NCI-H2107 treated with DMSO at 0.1 percent for 48 hours (cell line): Measurements from ENCODE around the gene KLHL21.
A peak's percentile ranks its signal among the peaks of the same experiment; 100 is the strongest.

Source experiments
- DNase-seq: peaks from one replicate; lab custom pipeline; 2025; ENCODE audit not compliant: unreplicated experiment; lab: John Stamatoyannopoulos, UW

KLHL21 gene

GRCh38 chr1:6624710-6625583, 22.3 kb upstream of the KLHL21 start, which contains the start of gene THAP3:
Gene THAP3 (plus strand): TSS chr1:6624868. CDS start chr1:6625219, 351 bp downstream.
- DNase-seq = no peak

DNA sequence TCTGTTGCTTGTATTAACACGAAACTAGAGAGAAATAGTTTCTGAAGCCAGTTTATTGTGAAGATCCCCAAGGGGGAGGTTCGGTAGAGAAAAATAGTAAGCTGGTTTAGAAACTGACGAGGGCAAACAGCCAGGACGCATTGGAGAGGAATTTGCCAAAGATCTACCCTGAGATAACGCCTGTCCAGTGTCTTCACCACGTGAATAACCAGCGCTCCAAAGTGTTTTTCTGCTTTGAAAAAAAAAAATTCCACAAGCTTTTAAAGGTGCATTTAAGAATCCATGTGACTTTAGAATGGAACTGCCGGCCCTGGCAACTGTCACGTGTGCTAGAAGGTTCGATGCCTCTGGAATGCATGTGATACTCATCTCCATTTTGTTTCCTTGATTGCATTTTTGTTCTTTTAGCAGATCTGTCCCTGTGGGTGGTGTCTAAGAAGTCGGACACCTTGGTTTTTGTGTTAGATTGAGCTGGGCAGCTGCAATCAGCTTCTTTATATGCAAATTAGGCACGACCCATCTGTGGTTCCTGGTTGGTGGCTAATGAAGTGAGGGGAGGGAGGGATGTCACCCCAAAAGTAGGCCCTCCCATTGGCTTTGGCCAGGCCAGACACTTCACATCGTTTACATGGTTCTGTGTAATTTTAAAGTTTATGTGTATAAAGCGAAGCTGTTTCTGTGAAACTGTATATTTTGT, 20.7 kb upstream of the KLHL21 start:
- DNase-seq = no peak

DNA sequence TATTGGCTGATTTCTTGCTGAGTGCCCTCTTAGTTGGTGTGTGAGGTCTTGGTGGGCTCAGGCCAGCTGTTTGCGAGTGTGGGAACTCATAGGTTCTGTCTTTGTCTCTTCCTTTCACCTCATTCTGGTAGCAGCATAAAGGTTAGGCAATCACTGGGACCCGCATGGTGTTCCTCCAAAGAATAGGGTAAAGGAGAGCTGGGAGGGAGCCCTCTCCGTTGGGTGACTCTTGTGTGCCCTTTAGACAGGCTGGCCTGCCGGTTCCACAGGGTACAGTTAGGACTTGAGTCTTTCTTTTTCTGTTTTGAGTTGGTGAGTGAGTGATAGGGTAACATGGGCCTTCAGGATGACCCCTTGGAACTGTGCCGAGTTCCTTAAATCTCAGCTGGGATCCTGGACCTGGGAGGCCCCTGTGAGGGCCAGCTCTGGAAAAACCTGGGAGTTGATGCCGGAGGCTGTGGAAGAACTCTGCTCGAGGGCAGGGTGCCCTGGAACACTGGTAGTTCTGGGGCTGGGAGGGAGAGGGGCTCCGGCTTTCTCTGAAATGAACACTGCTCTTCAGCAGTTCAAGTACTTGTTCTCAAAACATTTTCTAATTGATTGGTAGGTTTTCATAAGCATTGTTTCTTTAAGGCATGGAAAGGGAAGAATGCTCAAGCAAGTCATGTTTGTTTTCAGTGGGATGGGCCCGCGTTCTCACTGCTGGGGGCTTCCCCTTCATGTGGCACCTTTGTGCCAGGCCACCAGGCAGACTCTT, 19.9 kb upstream of the KLHL21 start:
- DNase-seq = no peak

DNA sequence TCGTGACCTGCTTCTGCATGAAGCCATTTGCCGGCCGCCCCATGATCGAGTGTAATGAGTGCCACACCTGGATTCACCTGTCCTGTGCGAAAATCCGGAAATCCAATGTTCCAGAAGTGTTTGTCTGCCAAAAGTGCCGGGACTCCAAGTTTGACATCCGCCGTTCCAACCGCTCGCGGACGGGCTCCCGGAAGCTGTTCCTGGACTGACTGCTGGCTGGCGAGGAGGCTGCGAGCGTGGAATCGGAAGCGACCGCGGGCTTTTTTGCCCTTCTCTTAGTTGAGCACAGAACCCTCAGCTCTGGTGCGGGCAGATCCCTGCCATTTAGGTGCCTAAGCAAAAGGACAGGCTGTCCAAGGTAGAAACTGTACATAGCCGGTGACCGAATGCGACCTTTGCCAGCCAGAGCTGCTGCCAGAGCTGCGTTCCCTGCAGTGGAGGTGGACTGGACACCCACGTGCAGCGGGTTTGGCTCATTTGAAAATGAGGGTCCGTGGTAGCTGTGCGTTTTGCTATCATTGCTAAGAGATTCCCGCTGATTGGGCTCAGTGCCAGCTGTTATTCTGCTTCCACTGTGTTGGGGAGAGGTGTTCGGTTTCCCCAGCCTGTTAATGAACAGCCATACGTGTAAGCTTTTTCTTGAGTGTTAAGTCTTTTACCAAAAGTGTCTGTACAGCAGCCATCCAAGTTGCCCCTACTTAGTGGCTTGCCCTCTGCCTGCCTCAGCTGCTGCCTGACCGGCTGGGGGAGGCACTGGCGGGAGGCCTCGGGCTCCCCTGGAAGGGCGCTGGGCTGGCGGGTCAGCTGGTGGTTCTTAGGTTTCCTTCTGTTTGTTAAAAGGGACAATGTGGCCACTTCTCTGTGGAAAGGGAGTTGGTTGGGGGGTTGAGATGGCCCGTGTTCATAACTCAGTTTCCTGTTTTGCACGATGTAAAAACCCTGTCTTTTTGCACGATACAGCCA, 19.0 kb upstream of the KLHL21 start:
- no peak for DNase-seq

GRCh38 chr1:6619045-6619444, 16.4 kb upstream of the KLHL21 start:
- no peak for DNase-seq

DNA sequence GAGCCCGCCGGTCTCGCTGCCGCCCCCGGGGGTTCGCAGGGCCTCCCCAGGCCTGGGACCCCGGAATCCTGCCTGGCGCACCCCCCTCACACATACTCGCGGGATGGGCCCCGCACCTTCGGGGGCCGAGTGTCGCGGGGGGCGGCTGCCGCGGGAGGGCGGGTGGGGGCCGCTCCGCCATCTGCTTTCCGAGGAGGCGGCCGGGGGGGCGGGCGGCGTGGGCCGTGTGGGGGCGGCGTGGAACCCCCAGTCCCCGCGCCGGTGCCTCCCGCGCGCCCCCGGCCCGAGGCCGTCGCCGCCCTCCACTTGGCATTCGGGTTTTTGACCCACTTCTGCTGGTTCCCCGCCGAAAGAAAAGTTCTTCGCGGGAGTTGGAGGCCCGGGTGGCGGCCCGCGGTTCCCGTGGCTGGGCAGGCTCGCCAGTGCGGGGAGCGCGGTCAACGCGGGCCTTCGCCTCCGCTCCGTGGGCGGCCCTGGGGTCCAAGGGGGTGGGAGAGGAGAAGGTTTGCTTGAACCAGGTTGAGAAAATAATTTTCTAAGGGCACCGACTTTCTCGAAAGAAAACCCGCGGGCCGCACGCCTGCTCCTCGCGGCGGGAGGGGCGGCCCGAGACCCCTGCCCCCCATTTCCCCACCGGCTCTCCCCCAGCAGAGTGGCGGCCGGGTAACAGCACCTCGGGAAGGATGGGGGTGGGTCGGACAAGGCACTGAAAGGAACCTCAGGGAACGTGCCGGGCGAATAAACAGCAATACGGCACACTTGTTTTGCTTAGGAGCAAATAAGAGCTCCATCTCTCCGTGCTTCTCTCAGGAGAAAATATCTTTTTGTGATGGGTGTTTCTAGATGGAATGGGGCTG, 12.5 kb upstream of the KLHL21 start:
- DNase-seq = no peak

DNA sequence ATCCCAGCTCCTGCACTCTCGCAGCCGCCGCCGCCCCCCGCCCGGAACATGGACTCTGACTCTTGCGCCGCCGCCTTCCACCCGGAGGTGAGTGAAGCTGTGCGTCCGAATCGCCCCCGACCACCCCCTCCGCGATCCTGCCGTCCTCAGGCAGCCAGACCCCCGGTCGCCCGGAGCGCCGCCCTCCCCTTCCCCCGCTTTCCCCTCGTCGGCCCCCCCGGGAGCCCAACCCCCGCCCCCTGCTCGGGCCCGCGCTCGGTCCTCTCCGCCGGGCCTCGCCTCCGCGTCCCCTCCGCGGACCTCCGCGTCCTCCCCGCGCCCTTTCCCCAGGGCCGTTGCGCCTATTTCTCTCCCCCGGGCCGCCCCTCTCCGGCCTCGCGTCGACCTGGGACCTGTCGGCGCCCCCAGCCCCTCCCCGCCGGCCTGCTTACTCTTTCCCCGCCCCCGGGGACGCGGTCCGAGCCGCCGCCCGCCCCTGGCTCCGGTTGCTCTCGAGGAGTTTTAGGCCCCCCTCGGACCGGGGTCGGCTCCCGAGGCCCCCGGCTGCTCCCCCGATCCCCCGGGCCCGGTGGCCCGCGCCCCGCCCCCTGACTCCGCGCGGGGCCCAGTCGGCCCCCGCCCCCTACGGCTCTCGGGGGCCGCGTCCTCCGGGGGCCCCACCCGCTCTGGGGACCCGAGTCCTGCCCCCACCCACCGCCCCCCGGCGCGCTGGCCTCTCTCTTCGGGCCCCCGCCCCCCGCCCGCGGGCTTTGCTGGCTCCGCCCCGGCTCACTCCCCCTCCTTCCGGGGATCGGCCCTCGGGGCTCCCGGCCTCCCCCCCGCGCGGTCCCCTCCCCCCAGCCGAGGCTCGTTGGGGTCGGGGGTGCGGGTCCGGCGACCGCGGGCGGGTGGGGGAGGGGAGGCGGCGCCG, 11.6 kb upstream of the KLHL21 start:
- no peak for DNase-seq

DNA sequence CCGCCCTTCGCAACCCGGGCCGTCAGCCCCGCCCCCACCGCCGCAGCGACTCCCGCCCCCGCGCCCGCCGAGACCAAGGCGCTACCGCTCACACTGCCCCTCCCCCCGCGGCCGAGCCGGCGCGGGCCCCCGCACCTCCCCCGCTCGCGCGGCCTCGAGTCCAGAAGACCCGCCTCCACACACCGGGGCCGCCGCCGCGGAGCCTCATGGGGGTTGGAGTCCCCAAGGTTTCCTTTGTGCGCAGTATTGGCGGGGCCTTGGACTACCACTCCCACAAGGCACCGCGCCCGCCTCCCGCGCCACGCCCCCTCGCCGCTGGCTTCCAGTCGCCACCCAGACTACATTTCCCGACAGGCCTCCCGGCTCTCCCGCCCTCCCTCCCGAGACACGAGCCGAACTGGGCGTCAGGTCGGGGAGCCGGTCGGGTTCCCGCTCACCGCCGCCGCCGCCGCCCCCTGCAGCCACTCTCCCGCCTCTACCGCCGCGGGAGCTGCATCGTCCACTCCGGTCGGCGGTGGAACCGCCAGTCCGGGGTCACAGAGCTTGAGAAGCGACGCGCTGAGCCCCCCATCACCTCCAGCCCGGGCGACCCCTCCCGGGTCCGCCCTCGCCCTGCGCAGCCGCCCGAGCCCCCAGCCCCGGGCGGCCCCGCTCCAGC, 10.8 kb upstream of the KLHL21 start, which contains the start of gene PHF13:
TSS of gene PHF13 (plus strand) at position 371 of the 658 bp plus-strand sequence. CDS start 336 bp downstream, outside the sequence.
- peak; percentile 23 for DNase-seq

DNA sequence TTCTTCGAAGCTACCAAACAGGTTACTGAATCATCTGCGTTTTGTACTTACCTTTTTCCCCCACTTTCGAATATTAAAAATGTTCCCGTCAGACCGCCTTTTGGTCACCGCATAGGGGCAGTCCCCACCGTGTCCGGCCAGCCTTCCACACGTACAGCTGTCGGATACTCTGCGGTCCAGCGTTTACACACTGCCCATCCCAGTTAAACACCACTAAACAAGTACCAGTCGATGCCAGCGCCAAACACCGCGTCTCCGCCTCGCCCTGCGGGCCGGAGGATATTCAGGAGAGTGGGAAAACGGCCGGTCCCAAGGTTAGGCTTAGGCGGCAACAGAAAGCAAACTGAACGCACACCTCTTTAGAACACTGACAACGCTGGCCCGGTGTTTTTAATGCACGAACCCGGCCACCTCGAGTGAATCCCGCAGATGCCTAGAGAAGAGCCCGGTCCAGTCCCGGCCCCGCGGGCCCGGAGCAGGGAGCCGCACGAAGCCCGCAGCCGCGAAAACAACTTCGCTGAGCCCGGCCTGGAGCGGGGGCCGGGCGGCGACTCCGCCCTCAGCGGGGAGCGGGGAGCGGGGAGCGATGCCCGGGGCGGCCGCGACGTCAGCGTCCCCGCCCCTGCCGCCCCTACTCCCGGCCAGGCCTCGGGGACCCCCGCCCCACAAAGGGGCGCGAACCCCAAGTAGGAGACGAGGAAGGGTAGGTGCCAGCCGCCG, 10.1 kb upstream of the KLHL21 start:
- DNase-seq = no peak

- DNase-seq = no peak
Measured at GRCh38 chr1:6603915-6604558, 1.4 kb upstream of the KLHL21 start.

DNA sequence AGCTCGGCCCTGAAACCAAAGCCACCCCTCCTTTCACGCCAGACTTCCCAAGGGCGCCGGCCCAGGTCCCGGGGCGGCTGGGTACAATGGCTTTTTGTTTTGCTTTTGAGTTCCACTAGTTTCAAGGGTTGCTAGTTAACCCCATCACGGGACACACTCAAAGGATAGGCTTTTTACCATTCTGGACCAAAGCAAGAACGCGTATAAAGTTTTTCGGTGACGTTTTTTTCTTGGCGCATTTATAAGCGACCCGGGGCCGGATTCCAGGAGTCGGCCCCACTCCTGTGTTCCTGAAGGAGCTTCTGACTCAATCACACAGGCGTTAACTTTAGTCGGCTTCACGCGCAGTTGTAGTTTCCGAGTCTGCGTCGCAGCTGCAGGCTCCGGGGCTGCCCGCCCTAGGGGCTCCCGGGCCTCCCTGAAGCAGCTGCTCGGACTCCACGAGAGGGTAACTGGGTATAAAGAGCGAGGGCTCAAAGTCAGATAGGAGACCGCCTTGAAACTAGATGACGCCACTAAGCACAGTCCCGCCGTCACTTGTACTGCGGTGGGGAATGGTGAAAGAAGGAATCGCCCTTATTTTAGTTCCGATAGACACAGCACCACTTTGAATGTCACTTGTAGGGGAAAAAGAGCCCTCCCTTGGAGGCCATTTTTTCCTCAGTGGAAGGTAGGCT, 707 bp upstream of the KLHL21 start:
- no peak for DNase-seq

DNA sequence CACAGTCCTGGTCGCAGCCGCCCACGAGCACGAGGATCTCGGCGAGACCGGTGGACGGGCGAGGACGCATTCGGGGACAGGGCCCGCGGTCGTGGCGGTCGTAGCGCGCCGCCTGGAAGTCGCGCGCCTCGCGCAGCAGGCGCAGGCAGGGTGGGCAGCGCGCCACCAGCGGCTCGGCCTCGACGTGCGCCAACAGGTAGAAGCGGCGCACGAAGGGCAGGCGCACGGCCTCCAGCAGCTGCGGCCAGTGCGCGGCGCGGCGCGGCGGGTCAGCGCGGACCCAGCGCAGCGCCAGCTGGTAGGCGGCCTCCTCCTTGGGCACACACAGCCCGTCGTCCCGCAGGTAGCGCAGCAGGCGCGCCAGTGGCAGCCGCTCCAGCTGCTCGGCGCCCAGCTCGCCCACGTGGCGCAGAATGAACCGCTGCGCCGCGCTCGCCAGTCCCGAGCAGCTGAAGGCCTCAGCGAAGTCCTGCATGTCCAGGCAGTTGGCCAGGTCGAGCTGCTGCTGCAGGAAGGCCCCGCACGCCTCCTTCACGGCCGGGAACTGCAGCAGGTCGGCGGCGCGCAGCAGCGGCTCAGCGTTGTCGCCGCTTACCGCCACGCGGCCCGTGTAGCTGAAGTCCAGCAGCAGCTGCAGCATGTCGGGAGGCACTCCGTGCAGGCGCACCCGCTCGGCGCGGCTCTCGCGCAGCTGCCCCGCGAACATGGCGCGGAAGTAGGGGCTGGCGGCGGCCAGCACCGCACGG, 573 bp downstream of the KLHL21 start:
- DNase-seq = no peak

DNA sequence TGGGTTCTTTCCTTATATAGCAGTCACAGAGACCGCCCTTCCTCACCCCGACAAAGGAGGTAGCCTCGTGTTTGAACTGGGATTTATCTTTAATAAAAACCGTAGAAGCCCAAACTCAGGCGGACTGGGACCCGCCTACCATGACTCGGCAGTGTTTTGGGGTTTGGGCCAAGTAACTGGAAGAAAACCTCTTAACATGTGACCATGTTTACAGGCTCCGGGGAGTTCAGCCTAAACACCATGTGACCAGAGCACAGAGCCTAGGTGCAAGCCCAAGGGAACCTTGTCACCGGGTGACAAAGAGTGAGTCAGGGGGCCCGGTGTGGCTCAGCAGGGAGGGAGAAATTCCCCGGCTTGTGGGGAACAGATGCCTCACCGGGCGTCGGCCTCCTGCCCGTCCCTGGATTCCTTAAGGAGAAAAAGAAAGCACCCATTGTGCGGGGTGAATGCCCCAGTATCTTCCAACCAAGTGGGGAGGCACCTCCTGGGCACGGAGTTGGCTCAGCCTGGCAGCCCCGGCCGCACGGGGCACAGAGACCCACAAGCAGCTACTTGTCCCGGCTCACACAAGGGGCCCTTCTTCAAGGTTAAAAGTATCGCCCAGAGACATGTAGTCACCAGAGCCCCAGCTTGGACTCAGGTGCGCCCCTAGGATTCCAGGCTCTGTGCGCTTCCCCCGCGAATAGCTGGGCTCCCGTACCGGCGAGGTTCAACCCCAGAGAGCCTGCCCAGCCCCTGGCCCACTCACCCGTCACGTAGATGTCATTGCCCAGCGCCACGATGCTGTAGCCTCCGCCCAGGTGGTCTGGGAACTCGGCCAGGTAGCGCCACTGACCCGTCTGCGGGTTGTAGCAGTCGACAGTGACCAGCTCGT, 1.4 kb downstream of the KLHL21 start:
- DNase-seq = no peak

DNA sequence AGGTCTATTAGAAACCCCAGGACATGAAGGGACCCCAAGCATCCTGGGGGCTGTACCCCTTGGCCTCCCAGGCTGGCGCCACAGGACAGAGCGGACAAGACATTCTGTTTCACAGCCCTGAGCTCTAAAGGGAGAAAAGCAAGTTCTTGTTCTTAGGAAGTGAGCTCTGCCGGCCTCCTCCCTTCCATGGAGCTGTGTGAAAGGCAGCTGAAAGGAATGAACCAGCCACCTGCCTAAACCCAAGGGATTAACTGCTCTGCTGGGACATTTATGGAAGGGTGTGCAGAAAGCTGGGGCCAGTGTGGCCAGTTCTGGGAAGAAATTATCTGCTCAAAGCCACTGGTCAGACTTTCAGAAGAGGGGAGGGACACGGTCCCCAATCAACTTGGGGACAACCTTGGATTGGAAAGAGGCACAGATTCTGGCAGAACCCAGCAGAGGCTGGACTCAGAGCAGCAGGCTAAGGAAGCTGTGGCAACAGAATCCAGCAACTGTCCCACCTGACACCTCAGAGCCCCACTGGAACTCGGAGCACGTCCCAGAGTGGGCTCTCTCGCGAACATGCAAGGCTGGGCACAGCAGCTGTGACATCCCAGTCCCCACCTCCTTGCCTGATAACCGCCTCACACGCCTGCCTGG, 2.1 kb downstream of the KLHL21 start:
- DNase-seq = no peak
